K562 (cell line): ENCODE data around the gene HOXB6. TPM values are rescaled to one million over a fixed set of nuclear protein-coding genes. Genes with fewer than 3 reads are reported as not detected.
A peak's percentile ranks its signal among the peaks of the same experiment; 100 is the strongest.

Experiments
- BRCA1 ChIP-seq, 2 experiments: fragments of 450-650 bp in 1 of 2; sonication (generic) in 1 of 2; formaldehyde crosslinking in 1 of 2; IDR thresholded peaks; 2 replicates each; pipeline versions ENCODE4 v1.5.0 to v1.6.1; 2017 to 2020; ENCODE audit warnings: mild to moderate bottlenecking in 1 of 2, missing genetic modification reagents in 1 of 2
- CBFB ChIP-seq: sonication (generic); formaldehyde crosslinking; IDR thresholded peaks from 2 replicates; pipeline ENCODE4 v1.4.0; 2020; ENCODE audit warnings: mild to moderate bottlenecking, missing genetic modification reagents
- CBX2 ChIP-seq: fragments of 200-600 bp; sonication (generic); IDR thresholded peaks from one replicate; pipeline ENCODE4 v1.6.1; 2012; ENCODE audit warnings: mild to moderate bottlenecking, low read length, inconsistent platforms; ENCODE audit not compliant: insufficient read depth, poor library complexity, severe bottlenecking
- CREB1 ChIP-seq, 2 experiments: sonication (generic) in 1 of 2; formaldehyde crosslinking in 1 of 2; IDR thresholded peaks; 2 replicates each; pipeline versions ENCODE4 v1.6.1 to v1.8.0; 2012 to 2022; ENCODE audit warnings: inconsistent platforms in 1 of 2, mild to moderate bottlenecking in 1 of 2, missing genetic modification reagents in 1 of 2, moderate library complexity in 1 of 2
- CREB3 ChIP-seq: fragments of 450-650 bp; conservative IDR thresholded peaks from 2 replicates; pipeline ENCODE4 v1.6.1; 2016; ENCODE audit warnings: missing genetic modification characterization, low read depth, mild to moderate bottlenecking, missing compliant biosample characterization, moderate library complexity
- CXXC5 ChIP-seq: fragments of 250-450 bp; sonication (Bioruptor Pico); IDR thresholded peaks from 2 replicates; pipeline ENCODE4 v1.8.0; 2022; ENCODE audit warnings: inconsistent platforms, mild to moderate bottlenecking, moderate library complexity
- EGR1 ChIP-seq: fragments of 450-650 bp; conservative IDR thresholded peaks from 2 replicates; pipeline ENCODE4 v1.6.1; 2017; ENCODE audit warnings: mild to moderate bottlenecking
- MEIS2 ChIP-seq: fragments of 450-650 bp; IDR thresholded peaks from 2 replicates; pipeline ENCODE4 v1.6.1; 2014; ENCODE audit warnings: mild to moderate bottlenecking; ENCODE audit not compliant: partially characterized antibody
- UBTF ChIP-seq, 2 experiments: IDR thresholded peaks; 2 replicates each; pipeline ENCODE4 v1.6.1; 2012; ENCODE audit warnings: improper control_type of control experiment in 2 of 2, low read depth in 2 of 2, low read length in 2 of 2, borderline replicate concordance in 1 of 2
- ZFX ChIP-seq: sonication (generic); formaldehyde crosslinking; IDR thresholded peaks from 2 replicates; pipeline ENCODE4 v1.8.0; 2022; ENCODE audit warnings: mild to moderate bottlenecking, missing genetic modification reagents, moderate library complexity
- ZNF165 ChIP-seq: fragments of 250-450 bp; sonication (Bioruptor Pico); IDR thresholded peaks from 2 replicates; pipeline ENCODE4 v1.4.0; 2020; ENCODE audit warnings: borderline replicate concordance
- ZNF175 ChIP-seq: fragments of 200-800 bp; sonication (Bioruptor generic); IDR thresholded peaks from 2 replicates; pipeline ENCODE4 v1.6.1; 2016; ENCODE audit warnings: low read depth, mild to moderate bottlenecking, missing genetic modification characterization, missing compliant biosample characterization
- ZNF511 ChIP-seq: sonication (generic); formaldehyde crosslinking; IDR thresholded peaks from 2 replicates; pipeline ENCODE4 v1.8.0; 2022; ENCODE audit warnings: mild to moderate bottlenecking, missing genetic modification reagents
- ZNF707 ChIP-seq: fragments of 250-450 bp; sonication (Bioruptor Pico); conservative IDR thresholded peaks from 2 replicates; pipeline ENCODE4 v1.8.0; 2022; ENCODE audit warnings: inconsistent platforms, mild to moderate bottlenecking, moderate library complexity
- polyA plus RNA-seq, 8 experiments: library from polyadenylated mRNA; depleted of rRNA in 4 of 8; stranded (reverse) in 5 of 8; unstranded in 3 of 8; fragments of >200 nt; fragmentation: Nextera tagmentation in 2 of 8; fragmentation: Illumina TruSeq in 1 of 8; extraction: Ambion mirVana in 2 of 8; extraction: Trizol in 1 of 8; gene quantifications; 2 replicates each; pipeline versions ENCODE4 v1.2.1 to v1.2.3, GENCODE V29; 2011 to 2014; ENCODE audit warnings: inconsistent platforms in 1 of 8, missing spikeins in 1 of 8
- total RNA-seq, 7 experiments: library from RNA; depleted of rRNA in 6 of 7; stranded (reverse); fragments of >200 nt in 6 of 7; fragmentation: Illumina TruSeq in 2 of 7; extraction: Trizol in 2 of 7; gene quantifications; 2 replicates each; pipeline versions ENCODE4 v1.2.1 to v1.2.3, GENCODE V29; 2011 to 2021; ENCODE audit warnings: low replicate concordance in 1 of 7

HOXB6 gene
- total and polyA plus RNA-seq, 9 of the 15 experiments (the other 6 are each of a cell fraction or from before 2014, with no cell fraction given), result 1.2 to 14.8 (median 4.9) TPM

GRCh38 chr17:48617471-48618255, 12.9 kb upstream of the HOXB6 start (continued):
- TF ChIP-seq UBTF (IDR thresholded peaks at IDR 0.05; ENCODE audit: borderline replicate concordance in 1 of 2, low read depth in 2 of 2, low read length in 2 of 2), result no peak
- TF ChIP-seq MEIS2, result no peak
- no peak for TF ChIP-seq ZFX
- no peak for TF ChIP-seq ZNF175
- TF ChIP-seq ZNF165, result no peak
- TF ChIP-seq EGR1, result 0 out of 2 replicates have a peak, but pooled peaks have one; percentile 9
- no peak for TF ChIP-seq CBFB (CRISPR knock-in tag)
- no peak for TF ChIP-seq CREB3 (tag)
- TF ChIP-seq CREB1 (IDR thresholded peaks at IDR 0.05), result no peak
- TF ChIP-seq CREB1 (CRISPR knock-in tag; IDR thresholded peaks at IDR 0.05), result no peak
- TF ChIP-seq ZNF707 (CRISPR knock-in tag), result no peak
- TF ChIP-seq ZNF511 (CRISPR knock-in tag), result no peak
- no peak for TF ChIP-seq CBX2
- no peak for TF ChIP-seq CXXC5 (CRISPR knock-in tag)
- no peak for TF ChIP-seq BRCA1 (IDR thresholded peaks at IDR 0.05)
- no peak for TF ChIP-seq BRCA1 (CRISPR knock-in tag; IDR thresholded peaks at IDR 0.05)
